SK-N-MC (cell line): ENCODE measurements around the gene ARSG.

Experiments used
- EZH2 ChIP-seq: fragments of 200-600 bp; sonication (generic); IDR thresholded peaks from one replicate; pipeline ENCODE4 v1.6.1; 2017; ENCODE audit warnings: antibody characterized with exemption
- FOXP2 ChIP-seq: optimal IDR thresholded peaks from 2 replicates; pipeline ENCODE3; 2011; ENCODE audit warnings: mild to moderate bottlenecking, moderate library complexity; ENCODE audit not compliant: insufficient read depth; ENCODE audit errors: extremely low read length, control extremely low read depth
- POLR2AphosphoS5 ChIP-seq: IDR thresholded peaks from 2 replicates; pipeline ENCODE4 v1.6.1; 2012; ENCODE audit warnings: mild to moderate bottlenecking, low read depth, low read length, borderline replicate concordance

DNA sequence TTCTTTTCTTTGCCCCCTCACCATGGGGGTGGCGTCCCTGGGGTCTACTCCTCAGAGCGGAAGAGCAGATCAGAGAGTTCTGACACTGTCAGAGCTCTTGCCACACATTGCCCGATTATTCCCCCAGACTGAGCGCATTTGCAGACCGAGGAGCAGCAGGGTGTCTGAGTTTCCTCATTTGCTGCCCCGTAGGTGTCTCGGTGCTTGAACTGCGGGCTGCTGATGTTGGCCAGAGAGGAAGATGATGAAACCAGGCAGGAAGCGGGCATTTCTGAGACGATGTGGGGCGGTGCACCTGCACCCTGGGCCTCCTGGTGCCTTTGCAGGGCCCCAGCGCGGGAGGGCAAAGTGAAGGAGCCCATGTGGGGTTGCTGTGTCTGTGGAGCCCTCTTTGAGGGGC lies 55.2 kb downstream of the ARSG start:
- no peak for TF ChIP-seq POLR2AphosphoS5
- no peak for TF ChIP-seq EZH2
- TF ChIP-seq FOXP2, result no peak
